HG02852 (cell line): ENCODE results near the gene UPK3A.
A peak's percentile ranks its signal among the peaks of the same experiment; 100 is the strongest.

Source experiments
- ATAC-seq: cut with Tn5 transposase; IDR thresholded peaks from one replicate; pipeline ENCODE4 v1.9.1; 2021; ENCODE audit warnings: mild to moderate bottlenecking, moderate library complexity; ENCODE audit not compliant: unreplicated experiment

Gene UPK3A

DNA sequence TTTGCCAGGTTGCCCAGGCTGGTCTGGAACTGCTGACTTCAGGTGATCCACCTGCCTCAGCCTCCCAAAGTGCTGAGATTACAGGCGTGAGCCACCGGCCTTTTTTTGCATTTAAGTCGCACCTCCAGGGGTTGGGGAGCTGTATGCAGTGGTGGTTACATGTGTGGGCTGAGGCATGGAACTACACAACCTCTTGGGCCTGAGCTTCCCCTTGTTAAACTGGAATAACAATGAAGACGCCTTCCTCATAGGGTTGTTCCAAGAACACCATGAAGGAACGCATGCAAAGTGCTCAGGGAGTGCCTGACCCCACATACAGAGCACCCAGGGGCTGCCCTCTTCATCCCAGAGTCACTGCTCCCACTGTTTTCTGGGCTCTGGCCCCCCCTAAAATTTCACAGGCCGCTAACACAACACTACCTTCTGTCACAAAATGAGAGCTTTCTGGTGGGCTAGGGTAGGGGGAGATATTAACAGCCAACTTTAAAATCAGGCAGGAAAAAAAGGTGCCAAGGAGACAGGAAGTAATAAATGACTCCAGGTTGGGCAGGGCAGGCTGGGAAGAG is 23.7 kb downstream of the UPK3A start:
- no peak for ATAC-seq

- peak; percentile 8 for ATAC-seq
Observed at GRCh38 chr22:45308957-45309421, 24.2 kb downstream of the UPK3A start.

GRCh38 chr22:45309422-45310227 is 24.9 kb downstream of the UPK3A start, which contains the start of gene FAM118A:
Gene FAM118A, plus strand, starts transcription at chr22:45309934. Its CDS starts 12,446 bp downstream, at chr22:45322380.
- ATAC-seq: peak; percentile 72

DNA sequence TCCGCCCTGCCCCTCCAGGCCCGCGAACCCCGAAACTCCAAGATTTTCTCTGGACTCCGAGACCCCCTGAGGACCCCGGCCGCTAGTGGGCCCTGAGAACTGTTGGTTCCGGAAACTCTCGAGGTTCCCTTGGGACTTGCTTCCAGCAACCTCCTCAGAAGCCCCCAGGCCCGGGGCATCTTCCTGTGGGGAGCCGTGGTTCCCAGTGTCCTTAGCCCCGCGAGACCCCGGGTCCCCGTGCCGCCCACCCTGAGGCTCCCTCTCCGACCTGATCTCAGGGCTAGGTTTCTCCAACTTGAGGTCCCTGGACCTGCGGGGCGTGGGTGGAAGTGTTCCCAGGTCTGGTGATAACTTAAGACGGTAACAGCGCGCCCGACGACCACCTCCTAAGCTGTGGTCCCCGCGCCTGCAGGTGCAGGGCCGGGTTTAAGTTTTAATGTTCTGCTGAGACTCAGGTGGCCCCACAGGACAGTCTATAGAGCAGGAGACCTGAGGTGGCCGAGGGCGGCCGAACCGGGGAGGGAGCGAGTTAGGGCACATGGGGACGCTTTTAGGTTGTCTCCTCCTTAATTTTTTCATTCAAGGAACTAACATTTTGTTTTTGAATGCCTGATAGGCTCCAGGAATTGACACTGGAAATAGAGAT is 25.7 kb downstream of the UPK3A start:
- no peak for ATAC-seq

- no peak for ATAC-seq
Observed at GRCh38 chr22:45310977-45311531, 26.3 kb downstream of the UPK3A start.

- no peak for ATAC-seq
Observed at GRCh38 chr22:45312415-45312814, 27.7 kb downstream of the UPK3A start.

DNA sequence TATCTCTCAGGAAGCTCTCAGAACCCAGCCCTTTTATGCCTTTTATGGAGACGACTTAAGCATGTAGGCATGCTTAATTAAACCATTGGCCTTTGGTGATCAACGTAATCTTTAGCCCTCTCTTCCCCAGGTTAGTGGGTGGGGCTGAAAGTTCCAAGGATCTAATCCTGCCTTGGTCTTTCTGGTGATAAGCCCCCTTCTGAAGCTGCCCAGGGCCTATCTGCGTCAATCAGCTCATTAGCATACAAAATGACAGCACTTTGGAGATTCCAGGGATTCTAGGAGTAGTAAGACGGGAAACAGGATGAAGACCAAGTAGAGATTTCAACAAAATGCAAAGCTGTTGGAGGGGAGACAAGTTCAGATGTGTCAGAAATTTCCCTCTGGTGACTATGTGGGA is 28.1 kb downstream of the UPK3A start:
- no peak for ATAC-seq

DNA sequence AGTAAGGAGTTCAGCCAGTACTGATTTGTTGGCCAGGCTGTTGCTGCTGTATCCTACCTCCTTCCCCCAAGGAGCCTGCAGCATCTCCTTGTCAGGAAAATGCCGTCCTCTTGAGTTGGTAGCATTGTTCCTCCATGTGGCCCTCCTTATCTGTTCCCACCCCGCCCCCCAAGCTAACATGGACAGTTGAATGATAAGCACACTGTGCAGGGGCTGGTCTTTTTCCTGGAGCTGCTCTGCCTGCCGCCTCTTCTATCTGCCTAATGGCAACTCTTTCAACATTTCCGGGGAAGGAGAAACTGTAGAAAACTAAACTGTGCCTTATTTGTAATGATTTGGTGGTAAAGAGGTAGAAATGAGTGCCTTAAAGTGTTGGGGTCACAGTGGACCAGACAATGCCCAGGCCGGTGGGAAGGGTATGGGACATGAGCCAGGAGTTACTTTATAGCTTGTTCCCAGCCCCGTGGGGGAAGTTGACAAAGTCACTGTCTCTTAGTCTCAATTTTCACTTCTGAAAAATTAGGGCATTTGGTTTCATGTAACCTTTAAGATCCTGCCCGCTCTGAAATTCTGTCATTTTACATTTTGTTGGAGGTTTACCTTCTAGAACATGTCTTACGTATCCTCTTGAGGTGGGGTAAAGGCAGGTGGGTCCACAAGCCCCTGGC is 29.4 kb downstream of the UPK3A start:
- ATAC-seq: no peak

DNA sequence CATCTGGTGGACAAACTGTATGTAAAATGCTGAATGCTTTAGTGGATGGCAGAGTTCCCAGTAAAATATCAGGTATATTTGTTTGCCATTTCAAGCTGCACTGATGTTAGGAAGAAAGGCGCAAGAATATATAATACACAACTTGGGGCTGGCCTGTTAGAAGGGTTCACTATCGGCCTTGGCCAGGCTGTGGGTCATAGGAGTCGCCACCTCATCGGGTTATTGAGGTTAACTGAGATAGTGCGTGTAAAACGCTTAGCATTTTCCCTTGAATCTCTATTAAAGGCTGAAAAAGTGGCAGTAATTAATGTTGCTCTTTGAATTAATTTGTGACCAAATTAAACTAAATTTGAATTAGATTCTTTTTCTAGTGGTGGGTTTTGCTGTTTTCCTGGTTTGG is 30.0 kb downstream of the UPK3A start:
- ATAC-seq: no peak

DNA sequence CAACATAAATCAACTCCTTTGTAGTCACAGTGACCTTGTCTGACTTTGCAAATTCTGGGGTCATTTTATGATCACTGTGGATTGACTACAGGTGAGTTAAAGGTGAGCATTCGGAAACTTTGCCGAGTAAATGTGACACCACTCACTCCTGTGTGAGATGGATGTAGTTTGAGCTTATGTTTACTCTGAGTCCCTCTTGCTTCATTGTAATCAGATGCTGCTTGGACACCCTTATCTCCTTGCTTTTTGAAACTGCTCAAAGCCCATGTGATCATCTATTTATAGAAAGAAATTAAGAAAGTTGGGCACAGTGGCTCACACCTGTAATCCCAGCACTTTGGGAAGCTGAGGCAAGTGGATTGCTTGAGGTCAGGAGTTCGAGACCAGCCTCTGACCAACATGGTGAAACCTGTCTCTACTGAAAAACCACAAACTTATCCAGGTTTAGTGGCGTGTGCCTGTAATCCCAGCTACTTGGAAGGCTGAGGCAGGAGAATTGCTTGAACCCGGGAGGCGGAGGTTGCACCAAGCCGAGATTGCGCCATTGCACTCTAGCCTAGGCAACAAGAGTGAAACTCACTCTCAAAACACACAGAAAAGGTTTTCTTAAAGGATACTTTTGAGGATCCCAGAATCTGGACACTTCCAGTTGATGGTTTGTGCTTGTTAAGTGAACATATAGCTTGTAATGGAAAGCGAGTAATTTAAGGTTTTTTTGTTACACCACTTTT is 32.2 kb downstream of the UPK3A start:
- no peak for ATAC-seq

DNA sequence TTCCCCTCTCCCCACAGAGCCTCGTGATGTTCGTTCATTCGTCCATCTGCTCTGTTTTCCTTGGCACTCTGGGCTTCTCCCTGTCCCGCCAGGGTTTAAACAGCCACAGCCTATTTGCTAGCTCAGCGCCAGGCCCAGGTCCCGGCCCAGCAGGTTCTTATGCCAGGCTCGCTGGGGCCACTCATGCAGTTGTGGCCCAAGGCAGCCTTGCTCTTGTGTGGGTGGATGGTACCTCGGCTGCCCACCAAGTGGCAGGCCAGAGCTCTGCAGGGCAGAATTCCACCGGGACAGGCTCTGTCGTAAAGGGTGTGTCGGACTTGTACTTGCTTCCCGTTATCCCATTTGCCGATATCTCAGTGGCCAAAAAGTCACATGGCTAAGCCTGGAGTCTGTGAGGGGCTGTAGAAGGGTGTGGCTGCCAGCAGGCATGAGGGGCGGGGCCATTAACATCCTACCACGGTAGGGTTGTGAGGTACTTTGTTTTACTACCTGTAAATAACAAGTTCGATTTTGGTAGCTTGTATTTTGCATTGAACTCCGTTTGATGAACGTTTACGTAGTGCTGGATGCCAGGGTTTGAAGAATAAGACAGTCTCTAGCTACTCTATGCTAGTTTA is 32.9 kb downstream of the UPK3A start:
- ATAC-seq: no peak

- ATAC-seq: no peak
Observed at GRCh38 chr22:45318168-45318557, 33.4 kb downstream of the UPK3A start.

GRCh38 chr22:45318558-45319323 is 34.0 kb downstream of the UPK3A start:
- ATAC-seq: no peak

GRCh38 chr22:45319324-45319685 is 34.6 kb downstream of the UPK3A start:
- ATAC-seq: no peak

DNA sequence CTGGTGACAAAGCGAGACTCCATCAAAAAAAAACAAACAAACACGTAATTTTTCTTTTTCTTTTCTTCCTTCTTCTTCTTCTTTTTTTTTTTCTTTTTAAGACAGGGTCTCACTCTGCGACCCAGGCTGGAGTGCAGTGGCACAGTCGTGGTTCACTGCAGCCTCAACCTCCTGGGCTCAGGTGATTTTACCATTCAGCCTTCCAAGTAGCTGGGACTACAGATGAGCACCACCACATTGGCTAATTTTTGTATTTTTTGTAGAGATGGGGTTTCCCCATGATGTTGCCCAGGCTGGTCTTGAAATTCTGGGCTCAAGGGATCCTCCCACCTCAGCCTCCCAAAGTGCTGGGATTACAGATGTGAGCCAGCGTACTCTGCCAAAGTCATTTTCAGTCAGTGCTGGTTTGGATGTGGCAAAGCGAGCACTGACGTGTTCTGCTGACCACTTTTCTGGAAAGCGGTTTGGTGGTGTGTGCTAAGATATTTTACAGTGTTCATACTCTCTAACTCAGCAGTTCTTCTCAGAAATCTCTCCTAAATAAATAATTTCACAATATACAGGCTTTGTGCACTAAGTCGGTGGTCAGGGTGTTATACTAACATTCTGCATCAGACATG is 35.7 kb downstream of the UPK3A start:
- no peak for ATAC-seq

DNA sequence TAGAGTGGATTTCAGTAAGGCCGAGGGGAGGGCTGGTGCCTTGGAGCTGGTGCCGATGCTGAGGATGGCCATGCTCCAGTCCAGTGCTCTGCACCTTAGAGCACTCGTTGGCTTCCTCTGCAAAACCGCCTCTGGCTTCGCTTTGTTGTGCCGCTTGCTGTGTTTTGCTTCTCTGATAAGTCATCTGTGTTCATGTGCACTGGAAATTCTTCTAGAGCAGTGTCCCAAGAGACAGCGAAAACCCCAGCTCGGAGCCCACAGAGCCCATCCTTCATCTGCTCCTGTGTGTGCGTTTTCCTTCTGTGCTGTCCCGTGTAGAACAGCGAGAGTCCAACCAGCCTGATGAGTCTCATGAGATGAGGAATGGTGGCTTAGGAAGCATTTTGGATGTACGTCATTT is 37.1 kb downstream of the UPK3A start:
- no peak for ATAC-seq

- no peak for ATAC-seq
Observed at GRCh38 chr22:45322873-45323525, 38.2 kb downstream of the UPK3A start.

GRCh38 chr22:45323695-45324094 is 38.9 kb downstream of the UPK3A start:
- ATAC-seq: no peak
